Nasal cavity respiratory epithelium epithelial cell of viscerocranial mucosa (primary cell): ENCODE measurements around the gene HSPA12A. TPM values are rescaled to one million over a fixed set of nuclear protein-coding genes. Genes with fewer than 3 reads are reported as not detected.

Experiments used
- total RNA-seq: library from RNA; depleted of rRNA; stranded (reverse); fragments of >200 nt; gene quantifications from 2 replicates; pipeline ENCODE4 v1.2.3, GENCODE V29; 2014

Gene HSPA12A, protein sequence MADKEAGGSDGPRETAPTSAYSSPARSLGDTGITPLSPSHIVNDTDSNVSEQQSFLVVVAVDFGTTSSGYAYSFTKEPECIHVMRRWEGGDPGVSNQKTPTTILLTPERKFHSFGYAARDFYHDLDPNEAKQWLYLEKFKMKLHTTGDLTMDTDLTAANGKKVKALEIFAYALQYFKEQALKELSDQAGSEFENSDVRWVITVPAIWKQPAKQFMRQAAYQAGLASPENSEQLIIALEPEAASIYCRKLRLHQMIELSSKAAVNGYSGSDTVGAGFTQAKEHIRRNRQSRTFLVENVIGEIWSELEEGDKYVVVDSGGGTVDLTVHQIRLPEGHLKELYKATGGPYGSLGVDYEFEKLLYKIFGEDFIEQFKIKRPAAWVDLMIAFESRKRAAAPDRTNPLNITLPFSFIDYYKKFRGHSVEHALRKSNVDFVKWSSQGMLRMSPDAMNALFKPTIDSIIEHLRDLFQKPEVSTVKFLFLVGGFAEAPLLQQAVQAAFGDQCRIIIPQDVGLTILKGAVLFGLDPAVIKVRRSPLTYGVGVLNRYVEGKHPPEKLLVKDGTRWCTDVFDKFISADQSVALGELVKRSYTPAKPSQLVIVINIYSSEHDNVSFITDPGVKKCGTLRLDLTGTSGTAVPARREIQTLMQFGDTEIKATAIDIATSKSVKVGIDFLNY
- 2.7 and 9.1 TPM in 2 replicates for total RNA-seq

DNA sequence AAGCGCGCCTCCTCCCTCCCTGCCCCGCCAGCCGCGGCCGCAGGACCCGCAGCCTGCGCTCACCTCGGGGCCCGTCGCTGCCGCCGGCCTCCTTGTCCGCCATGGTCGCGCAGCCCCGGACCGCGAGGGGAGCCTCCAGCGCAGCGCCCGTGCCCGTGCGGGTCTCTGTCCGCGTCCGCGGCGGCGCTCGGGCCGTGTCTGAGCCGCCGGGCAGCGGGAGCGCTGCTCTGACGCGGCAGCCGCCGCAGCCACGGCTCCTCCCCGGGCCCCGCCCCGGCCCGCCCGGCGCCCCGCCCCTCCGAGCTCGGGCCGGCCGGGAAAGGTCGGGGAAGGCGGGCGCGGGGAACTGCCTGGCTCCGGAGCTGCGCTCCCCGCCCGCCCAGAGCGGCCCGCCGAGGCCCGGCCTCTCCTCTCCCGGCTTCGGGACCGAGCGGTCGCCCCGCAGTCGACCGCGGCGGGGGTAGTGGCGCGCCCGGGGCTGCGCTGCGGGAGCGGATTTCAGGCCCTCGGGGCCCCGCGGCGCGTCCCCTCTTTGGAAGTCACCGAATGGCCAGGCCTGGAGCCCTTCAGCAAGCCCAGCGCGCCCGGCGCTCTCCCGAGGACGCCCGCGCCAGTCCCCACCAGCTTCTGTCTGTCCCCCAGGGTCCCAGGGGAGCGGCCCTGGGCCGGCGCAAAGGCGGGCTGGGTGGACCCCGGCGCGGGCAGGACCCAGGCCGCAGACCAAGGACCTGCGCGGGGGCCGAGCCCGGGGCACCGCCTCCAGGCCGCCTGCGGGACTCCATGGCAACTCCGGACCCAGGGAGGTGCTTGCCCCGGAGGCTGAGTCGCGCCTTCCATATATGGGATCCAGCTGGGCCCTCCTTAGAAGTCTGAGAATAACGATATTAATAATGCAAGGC lies at the start of gene HSPA12A:
Gene HSPA12A, minus strand, starts transcription at position 200 of the 899 bp plus-strand sequence. Its CDS starts 97 bp downstream, at position 103.

Other genes starting within 250 kb of the HSPA12A start
- not detected in 2 replicates for gene PNLIP, start 196.6 kb downstream of the HSPA12A start, total RNA-seq
- not detected in 2 replicates for gene PNLIPRP1, start 151.6 kb downstream of the HSPA12A start, total RNA-seq
- gene PNLIPRP2, start 121.6 kb downstream of the HSPA12A start, total RNA-seq: not detected in 2 replicates
- gene ENO4, start 106.9 kb upstream of the HSPA12A start, total RNA-seq: not detected in 2 replicates